Stimulated activated CD4-positive, alpha-beta T cell treated with anti-CD3 and anti-CD28 coated beads, TNF-alpha, amount 100 ng/mL, for 1 hour (primary cell): ENCODE results near the gene LTBP1.

ENCODE experiments used
- DNase-seq, 3 donors: peaks; one replicate each; pipeline ENCODE4 v3.0.0-alpha.2; 2020; ENCODE audit warnings: low read depth in 3 of 3, low spot score in 1 of 3

Gene LTBP1

DNA sequence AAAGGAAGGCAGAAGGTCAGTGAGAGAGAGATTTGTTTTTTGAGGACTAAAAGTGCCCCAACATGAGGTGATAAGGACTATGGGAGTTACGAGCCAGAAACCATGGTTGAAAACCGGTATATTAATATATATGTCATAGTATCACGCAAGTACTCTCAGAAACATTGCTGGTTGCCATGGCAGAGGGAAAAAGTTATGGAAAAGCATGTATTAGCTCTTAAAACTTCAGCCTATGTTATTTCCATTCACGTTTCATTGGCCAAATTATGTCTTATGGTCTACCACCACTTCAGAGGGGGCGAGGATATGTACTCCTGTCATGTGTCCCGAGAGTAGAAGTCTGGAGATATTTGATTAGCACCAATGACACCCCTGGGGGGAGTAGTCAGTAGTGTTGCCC lies 125.9 kb downstream of the LTBP1 start:
- no peak for DNase-seq

DNA sequence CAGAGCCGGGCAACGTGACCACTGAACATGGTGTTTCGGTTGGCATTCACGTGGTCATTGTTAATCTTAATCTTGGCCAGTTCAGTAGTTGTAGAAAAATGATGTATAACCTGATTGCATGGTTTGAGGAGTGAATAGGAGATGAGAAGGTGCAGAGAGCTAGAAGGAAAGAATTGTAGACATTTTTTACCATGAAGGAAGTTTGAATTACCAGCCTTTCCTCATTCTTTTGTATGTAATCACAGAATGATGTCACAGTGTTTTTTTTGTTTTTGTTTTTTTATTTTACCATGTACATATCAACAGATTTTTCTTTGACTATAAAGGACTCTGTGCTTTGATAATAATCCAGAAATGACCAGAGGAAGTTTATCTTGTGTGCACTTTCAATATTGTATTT lies 126.3 kb downstream of the LTBP1 start:
- no peak for DNase-seq

DNA sequence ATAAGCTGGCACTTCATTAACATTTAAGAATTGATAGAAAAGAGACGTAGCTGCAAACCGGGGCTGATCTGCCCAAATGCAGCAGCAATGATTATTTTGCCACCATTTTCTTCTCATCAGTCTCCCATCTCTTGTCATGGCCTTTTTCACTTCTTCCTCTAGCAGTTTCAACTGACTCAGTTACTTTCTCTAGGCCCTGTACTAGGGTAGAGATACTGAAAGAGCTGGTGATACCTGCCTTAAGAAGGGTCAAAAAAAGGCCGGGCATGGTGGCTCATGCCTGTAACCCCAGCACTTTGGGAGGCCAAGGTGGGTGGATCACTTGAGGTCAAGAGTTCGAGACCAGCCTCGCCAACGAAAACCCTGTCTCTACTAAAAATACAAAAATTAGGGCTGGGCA lies 127.4 kb downstream of the LTBP1 start:
- no peak for DNase-seq

DNA sequence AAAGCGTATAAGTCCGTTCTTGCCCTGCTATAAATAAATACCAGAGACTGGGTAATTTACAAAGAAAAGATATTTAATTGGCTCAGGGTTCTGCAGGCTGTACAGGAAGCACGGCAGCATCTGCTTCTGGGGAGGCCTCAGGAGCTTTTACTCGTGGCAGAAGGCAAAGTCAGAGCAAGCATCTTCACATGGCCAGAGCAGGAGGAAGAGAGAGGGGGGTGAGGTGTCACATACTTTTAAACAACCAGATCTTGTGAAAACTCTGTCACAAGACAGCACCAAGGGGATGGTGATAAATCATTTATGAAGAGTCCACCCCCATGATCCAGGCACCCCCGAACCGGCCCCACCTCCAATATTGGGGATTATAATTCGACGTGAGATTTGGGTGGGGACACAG lies 130.6 kb downstream of the LTBP1 start:
- no peak for DNase-seq

DNA sequence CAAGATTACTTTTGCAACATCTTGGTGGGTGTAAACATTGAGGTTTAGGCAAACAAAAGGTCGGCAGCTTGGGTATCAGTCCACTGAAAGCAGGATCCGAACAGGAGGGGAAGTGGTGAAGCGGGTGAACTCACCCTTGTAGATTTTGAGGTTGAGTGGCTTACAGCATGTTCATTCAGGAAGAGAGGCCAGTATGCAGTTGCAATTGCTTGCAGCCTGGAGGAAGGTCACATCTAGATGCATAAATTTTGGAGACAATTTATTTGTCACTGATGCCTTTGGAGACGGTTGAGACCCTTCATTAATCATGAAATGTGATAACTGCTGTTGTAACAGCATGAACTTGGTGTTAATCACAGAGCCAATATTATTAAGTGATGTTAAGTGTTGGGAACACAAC lies 131.1 kb downstream of the LTBP1 start:
- no peak for DNase-seq

DNA sequence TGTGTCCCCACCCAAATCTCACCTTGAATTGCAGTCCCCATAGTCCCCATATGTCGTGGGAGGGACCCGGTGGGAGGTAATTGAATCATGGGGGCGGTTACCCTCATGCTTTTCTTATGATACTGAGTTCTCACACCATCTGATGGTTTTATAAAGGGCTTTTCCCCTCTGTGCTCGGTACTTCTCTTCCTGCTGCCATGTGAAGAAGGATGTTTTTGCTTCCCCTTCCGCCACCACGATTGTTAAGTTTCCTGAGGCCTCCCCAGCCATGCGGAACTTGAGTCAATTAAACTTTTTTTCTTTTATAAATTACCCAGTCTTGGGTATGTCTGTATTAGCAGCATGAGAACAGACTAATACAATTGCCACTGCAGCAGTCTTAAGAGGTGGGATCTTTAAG lies 134.9 kb downstream of the LTBP1 start:
- no peak for DNase-seq

DNA sequence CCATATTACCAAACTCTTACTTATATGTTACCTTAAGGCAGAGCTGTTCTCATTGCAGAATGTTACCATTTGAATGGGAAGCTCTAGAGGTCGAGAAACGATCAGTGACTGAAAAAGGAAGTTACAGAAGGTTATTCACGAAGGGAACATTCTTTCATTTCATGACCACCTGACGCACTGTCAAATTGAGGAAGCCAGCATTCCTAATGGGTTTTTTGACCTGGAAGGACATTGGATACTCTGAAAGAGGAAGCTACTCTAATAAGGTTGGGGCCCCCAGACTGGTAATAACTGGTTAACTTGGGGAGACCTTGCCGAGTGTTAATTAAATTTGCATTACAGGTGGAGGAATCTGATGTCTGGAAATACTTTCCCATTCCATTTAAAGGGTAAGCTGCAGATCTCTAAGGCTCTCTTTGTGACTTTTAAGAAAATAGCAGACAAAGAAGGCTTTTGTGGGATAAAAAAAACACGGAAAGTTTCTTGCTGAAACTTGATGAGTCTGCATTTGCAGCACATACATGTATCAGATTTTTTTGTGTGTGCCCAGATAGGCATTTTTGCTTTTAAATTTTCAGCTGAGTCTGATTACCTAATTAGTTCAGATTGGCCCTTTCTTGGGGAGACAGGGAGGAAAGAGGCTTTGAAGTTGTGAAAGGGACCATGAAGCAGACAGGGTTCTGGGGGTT lies 137.1 kb downstream of the LTBP1 start:
- DNase-seq: no peak

DNA sequence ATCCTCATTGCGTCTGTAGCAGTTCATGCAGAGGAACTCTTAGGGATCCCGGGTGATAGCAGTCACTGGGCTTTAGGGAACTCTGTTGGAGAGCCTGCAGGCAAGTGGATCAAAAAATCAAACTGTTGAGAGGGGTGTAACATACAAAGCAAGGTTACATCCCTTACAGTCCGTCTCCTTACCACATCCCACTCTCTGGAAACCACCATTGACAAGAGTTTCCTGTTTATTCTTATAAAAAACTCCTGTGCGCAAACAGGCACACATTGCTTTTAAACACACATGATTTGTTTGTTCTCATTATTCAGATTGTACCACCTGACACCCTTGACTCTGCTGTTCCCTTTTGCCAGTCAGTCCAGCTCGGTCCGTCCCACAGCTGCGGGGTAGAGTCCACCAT lies 137.7 kb downstream of the LTBP1 start:
- DNase-seq: no peak

DNA sequence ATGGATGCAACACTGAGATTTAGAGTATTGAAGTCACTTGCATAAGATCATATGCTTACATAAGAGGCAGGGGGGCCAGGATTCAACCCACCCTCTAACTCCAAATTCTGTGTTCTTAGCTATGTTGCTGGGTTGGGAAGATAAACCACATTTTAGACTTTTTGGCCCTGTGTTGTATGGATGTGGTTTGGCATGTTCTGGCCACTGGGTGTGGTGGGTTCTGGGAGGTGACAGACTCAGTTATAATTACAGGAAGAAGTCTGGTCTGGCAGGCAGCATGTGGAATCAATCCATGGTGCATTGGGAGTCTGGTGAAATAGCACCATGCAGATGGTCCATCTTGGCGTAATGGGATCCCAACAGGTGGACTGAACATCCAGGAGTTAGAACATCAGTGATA lies 138.9 kb downstream of the LTBP1 start:
- no peak for DNase-seq

DNA sequence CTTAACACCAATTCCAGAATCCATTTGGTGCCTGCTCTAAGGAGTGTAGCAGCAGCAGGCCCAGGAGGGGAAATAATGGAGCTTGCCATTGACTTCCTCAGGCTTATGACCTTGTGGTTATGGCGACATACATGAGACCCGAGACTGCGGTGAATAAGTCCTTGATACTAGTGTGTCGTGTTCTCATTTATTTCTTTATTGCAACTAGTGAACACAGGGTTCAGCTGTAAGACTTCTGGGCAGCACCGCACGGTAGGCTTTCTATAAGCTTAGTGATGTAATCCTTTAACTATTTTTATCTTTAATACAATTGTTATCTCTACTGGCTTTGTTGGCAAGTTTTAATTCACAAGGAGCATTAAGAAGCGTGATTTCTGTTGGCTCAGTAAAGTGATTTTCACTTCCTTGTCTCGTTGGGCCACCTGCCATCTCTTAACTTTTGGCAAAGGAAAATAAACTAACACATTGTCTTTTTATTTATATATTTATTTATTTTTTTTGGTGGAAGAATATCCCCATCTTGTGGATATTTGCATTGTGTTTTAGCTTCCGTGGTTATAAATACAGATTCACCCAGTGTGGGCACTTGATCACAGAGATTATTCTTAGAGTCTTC lies 139.8 kb downstream of the LTBP1 start:
- DNase-seq: no peak

DNA sequence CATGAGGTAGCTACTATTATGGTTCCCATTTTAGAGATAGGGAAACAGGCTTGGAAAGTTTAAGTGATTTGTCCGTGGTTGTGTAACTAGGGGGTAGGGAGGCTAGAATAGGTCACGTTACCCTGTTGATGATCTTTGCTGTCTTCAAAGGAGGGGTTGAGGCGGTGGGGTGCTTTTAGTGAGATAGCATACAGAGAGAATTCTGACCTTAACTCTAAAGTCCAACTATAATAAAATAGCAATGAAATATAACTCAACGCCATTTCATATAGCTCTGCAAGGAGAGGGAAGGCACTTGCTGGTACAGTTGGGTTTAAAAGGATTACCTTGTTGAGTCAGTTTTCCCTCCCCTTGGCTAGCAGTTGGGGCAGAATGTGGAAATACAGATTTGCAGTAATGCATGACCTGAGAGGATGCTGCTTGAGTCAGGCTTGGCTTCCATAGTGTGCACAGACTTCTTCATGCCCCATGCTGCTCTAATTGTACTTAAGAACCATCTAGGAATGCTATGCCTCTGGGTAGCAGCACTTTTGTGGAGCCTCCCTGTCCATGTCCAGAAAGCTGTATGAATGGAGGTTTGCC lies 143.9 kb downstream of the LTBP1 start:
- no peak for DNase-seq

DNA sequence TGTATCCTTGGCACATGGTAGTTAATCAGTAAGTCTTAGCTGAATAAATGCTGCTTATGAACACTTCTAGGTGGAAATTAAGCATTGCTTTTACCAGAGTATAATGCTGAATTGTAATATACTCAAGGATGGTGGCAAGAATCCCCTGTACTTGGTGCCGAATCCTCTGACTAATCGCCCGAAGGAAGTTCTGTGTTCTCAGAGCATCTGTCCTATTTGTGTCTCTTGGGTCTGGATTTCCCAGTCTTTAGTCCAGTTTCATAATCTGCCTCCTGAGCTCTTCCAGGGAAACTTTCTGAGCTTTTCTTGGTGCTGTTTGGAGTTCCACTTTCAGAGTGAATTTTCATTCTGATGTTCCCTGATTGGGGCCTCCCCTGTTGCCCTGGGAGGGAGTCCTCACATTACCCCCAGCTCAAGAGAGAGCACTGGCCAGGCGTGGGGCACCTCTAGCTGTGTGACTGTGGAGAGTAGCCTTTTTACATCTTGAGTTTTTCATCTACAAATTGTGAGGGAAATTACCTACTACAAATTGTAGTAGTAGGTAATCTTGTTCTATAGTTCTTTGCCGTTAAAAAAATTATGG lies 144.9 kb downstream of the LTBP1 start:
- no peak for DNase-seq

DNA sequence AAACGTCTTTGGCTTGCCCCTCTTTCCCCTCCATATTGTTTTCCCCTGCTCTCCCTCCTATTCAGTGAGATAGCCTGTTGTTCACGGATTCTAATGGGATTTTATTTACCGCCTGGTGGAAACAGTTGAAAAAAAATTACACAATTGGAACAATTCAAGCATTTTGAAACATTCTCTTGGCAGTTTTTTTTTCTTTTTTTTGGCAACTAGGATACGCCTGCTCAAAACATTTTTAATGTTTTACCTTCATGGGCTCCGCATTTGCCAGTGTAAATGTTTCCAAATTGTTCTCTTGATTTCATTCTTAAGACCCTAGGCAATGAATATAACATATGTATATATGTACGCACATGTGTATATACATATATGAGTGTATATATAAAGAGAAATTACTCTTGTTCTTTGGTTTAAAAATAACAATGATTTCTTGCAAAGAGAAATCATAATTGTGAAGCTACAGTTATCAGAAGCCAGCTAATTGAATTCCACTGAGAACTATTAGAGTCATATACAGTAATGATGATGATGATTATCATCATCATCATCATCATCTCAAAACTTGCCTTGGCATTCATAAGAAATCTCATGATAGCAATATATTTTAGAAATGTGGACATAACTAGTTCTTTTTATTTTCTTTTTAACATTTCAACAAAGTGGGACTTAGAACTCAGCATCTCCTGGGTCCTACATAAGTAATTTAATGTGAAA lies 146.7 kb downstream of the LTBP1 start:
- no peak for DNase-seq

DNA sequence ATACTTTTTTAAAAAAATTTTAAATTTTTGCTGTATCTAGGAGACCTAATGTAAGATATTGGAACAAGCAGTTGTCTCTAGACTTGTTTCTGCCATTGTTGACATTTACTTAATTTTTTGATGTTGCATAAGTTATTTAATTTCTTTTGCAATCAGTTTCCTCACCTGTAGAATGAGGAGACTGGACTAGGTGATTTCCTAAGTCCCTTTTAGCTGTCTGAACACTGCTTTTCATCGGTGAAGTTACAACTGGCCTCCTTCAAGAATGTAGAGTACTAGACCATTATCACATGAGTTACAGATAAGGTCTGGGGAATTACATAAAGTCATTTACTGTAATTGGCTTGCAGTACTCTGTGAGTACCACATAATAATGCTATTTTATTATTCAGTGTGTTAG lies 147.6 kb downstream of the LTBP1 start:
- no peak for DNase-seq

DNA sequence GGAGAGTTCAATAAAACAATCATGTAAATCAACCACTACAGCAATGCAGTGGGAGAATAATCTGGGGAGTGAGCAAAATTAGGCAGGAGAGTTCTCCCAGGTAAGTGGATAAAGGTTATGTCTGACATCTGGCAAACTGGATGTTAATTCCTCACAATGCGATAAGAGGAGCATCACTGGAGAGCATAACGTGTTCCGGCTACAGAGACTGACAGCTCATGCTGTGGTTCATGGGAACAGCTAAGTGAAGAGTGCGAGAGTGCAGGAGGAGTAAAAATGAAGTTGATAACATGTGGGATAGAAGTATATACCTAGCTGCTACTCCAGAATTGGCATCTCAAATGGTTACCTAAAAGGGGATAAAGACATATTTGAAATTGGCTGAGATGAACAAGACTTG lies 153.2 kb downstream of the LTBP1 start:
- no peak for DNase-seq

DNA sequence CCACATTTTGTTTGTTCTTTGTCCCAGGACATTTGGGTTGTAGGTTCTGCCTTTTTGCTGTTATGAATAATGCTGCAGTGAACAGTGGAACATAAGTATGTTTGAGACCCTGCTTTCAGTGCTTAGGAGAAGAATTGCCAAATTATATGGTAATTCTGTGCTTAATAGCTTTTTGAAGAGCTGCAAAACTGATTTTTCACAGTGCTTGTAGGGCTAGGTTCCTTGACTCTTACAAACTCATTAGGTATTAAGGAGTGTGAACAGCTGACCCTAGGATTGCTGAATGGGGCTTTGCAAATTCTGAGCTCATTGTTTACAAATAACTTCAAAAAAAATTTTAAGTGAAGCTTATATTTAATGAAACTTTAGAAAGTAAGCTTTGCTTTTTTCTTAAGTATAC lies 154.2 kb downstream of the LTBP1 start:
- no peak for DNase-seq

DNA sequence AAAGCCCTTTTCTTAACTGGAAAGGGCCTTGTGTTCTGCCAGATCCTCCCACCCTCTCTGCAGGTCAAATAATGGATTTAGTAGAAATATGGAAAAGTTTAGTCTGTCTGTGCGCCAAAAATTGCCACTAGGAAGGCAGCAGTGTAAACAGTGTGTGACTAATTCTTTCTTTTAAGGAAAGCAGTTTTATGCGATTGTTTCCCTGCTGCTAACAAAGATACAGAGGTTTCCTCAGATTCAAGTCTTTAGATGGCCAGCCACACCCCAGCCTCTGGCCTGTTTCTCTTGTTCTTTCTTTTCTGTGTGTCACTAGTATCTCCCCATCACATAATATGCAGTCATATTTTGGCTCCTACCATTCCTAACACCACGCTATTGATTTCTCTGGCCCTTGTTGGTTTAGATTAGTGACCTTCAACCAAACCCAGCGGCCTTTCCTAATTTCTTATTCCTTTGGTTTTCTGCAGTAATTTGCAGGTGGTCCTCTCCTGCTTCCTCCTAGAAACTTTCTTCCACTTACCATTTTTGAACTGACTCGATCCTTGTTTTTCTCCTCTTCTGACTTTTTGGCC lies 157.4 kb downstream of the LTBP1 start:
- DNase-seq: no peak

DNA sequence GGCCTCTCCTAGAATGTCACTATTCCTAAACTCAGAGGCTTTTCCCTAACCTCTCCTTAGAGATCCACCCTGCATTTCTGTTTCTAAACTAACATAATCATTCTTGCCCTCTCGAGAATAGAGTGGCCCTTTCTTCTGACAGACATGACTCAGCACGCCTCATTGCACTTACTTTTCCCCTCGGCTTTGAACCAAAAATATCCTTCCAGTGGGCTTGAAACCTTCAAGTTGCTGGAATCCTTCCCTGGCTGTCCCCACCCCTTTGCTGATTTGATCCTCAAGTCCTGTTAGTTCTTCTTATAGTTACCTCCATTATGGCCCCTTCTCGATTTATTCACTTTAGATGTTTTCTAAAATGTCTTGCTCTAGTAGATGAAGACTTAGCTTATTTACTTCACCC lies 158.0 kb downstream of the LTBP1 start:
- DNase-seq: no peak

DNA sequence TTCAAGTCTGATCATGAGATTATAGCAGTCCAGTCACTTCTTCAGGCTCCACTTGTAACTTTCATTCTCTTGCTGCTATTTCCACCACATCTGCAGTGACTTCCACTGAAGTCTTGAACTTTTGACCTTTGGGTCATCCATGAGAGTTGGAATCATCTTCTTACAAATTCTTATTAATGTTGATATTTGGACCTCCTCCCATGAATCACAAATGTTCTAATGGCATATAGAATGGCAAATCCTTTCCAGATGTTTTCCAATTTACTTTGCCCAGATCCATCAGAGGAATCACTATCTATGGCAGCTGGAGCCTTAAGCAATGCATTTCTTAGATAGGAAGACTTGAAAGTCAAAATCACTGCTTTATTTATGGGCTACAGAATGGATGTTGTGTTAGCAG lies 159.4 kb downstream of the LTBP1 start:
- DNase-seq: no peak

DNA sequence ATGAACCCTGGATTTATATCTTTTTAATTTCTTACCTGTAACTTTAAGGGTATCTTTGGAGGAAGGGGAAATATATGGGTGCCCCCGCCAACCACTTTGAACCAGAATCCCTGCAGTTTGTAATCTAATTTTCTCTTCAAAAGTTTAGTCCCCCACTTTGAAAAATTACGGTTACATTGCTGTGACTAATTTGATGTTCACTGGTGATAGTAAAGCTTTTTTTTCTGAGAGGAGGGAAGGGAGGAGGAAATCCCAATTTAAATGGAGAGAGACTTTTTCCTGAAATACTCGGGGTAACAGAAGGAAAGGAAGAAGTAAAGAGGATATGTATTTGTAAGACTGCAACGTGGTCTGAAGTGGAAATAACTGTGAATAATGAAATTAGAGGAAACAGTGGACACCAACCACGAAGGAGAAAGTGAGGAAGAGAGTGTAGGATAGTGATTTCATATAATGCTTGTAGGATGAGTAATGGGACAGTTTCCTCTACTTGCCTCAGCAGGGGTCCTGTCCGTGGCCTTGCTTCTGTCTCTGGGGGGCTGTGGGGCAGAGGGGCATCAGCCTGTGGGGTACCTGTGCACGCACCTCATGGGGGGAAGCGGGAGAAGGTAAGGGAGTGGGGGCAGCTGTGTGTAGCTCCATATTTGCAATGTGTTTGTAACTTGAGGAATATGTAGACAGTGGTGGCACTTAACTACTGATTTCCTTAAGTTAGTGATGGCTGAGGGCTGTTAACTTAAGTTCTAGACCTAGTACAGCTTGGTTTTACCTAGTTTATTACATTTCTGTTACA lies 161.1 kb downstream of the LTBP1 start:
- no peak for DNase-seq
